PC-3 (cell line): ENCODE data around the gene ZMIZ1. TPM values are rescaled to one million over a fixed set of nuclear protein-coding genes. Genes with fewer than 3 reads are reported as not detected.

ENCODE experiments used
- ATAC-seq: fragments of 200-7000 bp; cut with Tn5 transposase; 2 replicates; pipeline ENCODE4 v1.9.1; 2020; ENCODE audit warnings: mild to moderate bottlenecking, moderate library complexity
- BruUV-seq: library from RNA; stranded (reverse); fragments of 400-500 nt; replicated peaks from 2 replicates; lab custom pipeline; 2021; lab: Mats Ljungman, UMichigan
- CTCF ChIA-PET: fragments of 300-600 bp; sonication (Branson Sonifier 250); formaldehyde crosslinking; loops from one replicate; lab custom pipeline; 2022; ENCODE audit warnings: antibody characterized with exemption; lab: Charles Lee
- POLR2A ChIA-PET: fragments of 300-600 bp; sonication (Branson Sonifier 250); formaldehyde crosslinking; loops from one replicate; lab custom pipeline; 2022; ENCODE audit warnings: antibody characterized with exemption; ENCODE audit not compliant: unreplicated experiment; lab: Charles Lee
- DNase-seq: peaks from one replicate; pipeline ENCODE4 v3.0.0-alpha.2; 2015
- H2AFZ ChIP-seq: fragments of 300-600 bp; sonication (generic); 2 replicates; pipeline ENCODE4 v1.6.0; 2016; ENCODE audit warnings: antibody characterized with exemption, low read length
- H3F3A ChIP-seq: fragments of 300-600 bp; sonication (generic); one replicate; pipeline ENCODE4 v1.6.0; 2017; ENCODE audit warnings: antibody characterized with exemption, low read length, control low read depth, mild to moderate bottlenecking; ENCODE audit not compliant: unreplicated experiment
- H3K27ac ChIP-seq: fragments of 300-600 bp; sonication (generic); 2 replicates; pipeline ENCODE4 v1.5.1; 2016; ENCODE audit warnings: mild to moderate bottlenecking, low read length
- H3K27me3 ChIP-seq: fragments of 300-600 bp; sonication (generic); 2 replicates; pipeline ENCODE4 v1.6.1; 2016; ENCODE audit warnings: low read length, mixed read lengths
- H3K36me3 ChIP-seq: fragments of 300-600 bp; sonication (generic); 2 replicates; pipeline ENCODE4 v1.6.1; 2016; ENCODE audit warnings: low read depth, mixed run types, low read length, mixed read lengths
- H3K4me1 ChIP-seq: fragments of 300-600 bp; sonication (generic); 2 replicates; pipeline ENCODE4 v1.5.1; 2016; ENCODE audit warnings: low read length; ENCODE audit not compliant: insufficient read depth
- H3K4me2 ChIP-seq: fragments of 300-600 bp; sonication (generic); 2 replicates; pipeline ENCODE4 v1.6.0; 2016; ENCODE audit warnings: low read length
- H3K4me3 ChIP-seq: fragments of 300-600 bp; sonication (generic); 2 replicates; pipeline ENCODE4 v1.5.1; 2016; ENCODE audit warnings: mild to moderate bottlenecking, low read length, mixed read lengths
- H3K79me2 ChIP-seq: fragments of 300-600 bp; sonication (generic); 2 replicates; pipeline ENCODE4 v1.6.1; 2017; ENCODE audit warnings: low read length, mixed read lengths
- H3K9ac ChIP-seq: fragments of 300-600 bp; sonication (generic); 2 replicates; pipeline ENCODE4 v1.6.0; 2016; ENCODE audit warnings: mild to moderate bottlenecking, low read length
- H3K9me2 ChIP-seq: fragments of 300-600 bp; sonication (generic); replicated peaks from 2 replicates; pipeline ENCODE4 v1.6.1; 2016; ENCODE audit warnings: mixed run types, low read length, mixed read lengths
- H3K9me3 ChIP-seq: fragments of 300-600 bp; sonication (generic); 2 replicates; pipeline ENCODE4 v1.6.1; 2016; ENCODE audit warnings: low read length, mixed read lengths
- H4K20me1 ChIP-seq: fragments of 300-600 bp; sonication (generic); 2 replicates; pipeline ENCODE4 v1.6.1; 2016; ENCODE audit warnings: low read length, mixed read lengths
- EZH2 ChIP-seq: fragments of 300-600 bp; sonication (generic); IDR thresholded peaks from one replicate; pipeline ENCODE4 v1.6.1; 2017; ENCODE audit warnings: antibody characterized with exemption, mild to moderate bottlenecking, low read length; ENCODE audit not compliant: unreplicated experiment
- EZH2phosphoT487 ChIP-seq: fragments of 300-600 bp; sonication (generic); IDR thresholded peaks from 2 replicates; pipeline ENCODE4 v1.6.1; 2018; ENCODE audit warnings: mild to moderate bottlenecking, antibody characterized with exemption, low read length, borderline replicate concordance
- intact Hi-C: fragments of 100-400 bp; cut with micrococcal nuclease; formaldehyde crosslinking; loops from 2 replicates; pipeline ENCODE4 v1.9.0; 2023
- total RNA-seq: library from RNA; depleted of rRNA; stranded (reverse); fragments of >200 nt; gene quantifications from 2 replicates; pipeline ENCODE4 v1.2.3, GENCODE V29; 2014
- TF ChIP-seq, protein P1 (sequence below): fragments of 300-600 bp; sonication (generic); conservative IDR thresholded peaks from 2 replicates; pipeline ENCODE4 v1.5.1; 2017; ENCODE audit warnings: antibody characterized with exemption, low read depth, mild to moderate bottlenecking, low read length

ZMIZ1 gene
- total RNA-seq, 1 experiment from 2014 or later: 55.4 TPM

DNA sequence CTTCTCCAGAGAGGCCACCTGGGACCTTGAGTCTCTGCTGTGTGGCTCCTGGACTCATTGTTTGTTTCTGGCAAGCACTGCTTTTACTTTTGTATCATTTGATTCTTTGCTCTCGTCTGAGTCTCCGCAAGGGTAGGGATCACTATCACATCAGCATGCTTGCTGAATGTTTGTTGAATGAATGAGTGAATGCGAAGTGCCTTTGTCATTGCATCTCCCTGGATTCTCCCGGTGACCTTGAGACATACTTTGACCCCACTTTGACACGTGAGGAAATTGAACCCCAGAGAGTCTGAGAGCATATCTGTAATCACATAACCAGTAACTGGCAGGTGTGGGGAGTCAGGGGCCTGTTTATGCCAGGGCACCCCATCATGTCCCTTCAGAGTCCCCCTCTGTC, 92.8 kb downstream of the ZMIZ1 start:
- Histone ChIP-seq H3K79me2 (peaks cover 50% of the 10 kb centered on the region), H2AFZ (no peak overlapping the region), H3K27ac (no peak overlapping the region), H3F3A (no peaks in the 10 kb centered on the region), H4K20me1 (no peaks in the 10 kb centered on the region), H3K4me3 (no peak overlapping the region), H3K9ac (no peak overlapping the region), H3K36me3 (peaks cover 2% of the 10 kb centered on the region; the same call in 1 of the 2 replicates), H3K4me2 (no peak overlapping the region), H3K9me3 (no peaks in the 10 kb centered on the region), H3K4me1 (peaks cover 54% of the 10 kb centered on the region), H3K27me3 (no peaks in the 10 kb centered on the region), H3K9me2 (no peaks in the 10 kb centered on the region)
- BruUV-seq: no TSS peak
- TF ChIP-seq, protein P1, sequence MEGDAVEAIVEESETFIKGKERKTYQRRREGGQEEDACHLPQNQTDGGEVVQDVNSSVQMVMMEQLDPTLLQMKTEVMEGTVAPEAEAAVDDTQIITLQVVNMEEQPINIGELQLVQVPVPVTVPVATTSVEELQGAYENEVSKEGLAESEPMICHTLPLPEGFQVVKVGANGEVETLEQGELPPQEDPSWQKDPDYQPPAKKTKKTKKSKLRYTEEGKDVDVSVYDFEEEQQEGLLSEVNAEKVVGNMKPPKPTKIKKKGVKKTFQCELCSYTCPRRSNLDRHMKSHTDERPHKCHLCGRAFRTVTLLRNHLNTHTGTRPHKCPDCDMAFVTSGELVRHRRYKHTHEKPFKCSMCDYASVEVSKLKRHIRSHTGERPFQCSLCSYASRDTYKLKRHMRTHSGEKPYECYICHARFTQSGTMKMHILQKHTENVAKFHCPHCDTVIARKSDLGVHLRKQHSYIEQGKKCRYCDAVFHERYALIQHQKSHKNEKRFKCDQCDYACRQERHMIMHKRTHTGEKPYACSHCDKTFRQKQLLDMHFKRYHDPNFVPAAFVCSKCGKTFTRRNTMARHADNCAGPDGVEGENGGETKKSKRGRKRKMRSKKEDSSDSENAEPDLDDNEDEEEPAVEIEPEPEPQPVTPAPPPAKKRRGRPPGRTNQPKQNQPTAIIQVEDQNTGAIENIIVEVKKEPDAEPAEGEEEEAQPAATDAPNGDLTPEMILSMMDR: no peak
- TF ChIP-seq EZH2phosphoT487: no peak
- no peak for TF ChIP-seq EZH2
- intact Hi-C loops: no loop called here
- ATAC-seq (no peak), DNase-seq (no peak)
- ChIA-PET POLR2A (no interaction called here), CTCF (no interaction called here)

DNA sequence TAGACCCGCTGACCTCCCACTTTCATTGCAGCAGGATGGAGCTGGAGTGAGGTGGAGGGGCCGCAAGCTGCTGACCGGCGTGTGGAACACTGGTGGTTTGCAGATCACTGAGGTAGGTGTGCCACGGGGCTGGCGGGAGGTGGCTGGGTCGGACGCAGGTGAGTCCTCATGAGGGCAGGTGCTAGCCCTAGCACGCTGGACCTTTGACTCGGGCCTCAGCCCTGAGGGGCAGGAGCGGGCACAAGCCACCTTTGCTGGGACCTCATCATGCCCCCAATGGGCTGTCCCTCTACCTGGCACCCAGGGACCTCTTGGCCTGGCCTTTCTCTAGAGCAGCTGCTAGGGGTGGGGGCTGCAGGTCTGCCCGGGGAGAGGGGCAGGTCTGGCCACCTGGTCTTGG, 93.3 kb downstream of the ZMIZ1 start:
- Histone ChIP-seq H3F3A (no peaks in the 10 kb centered on the region), H3K9ac (no peak overlapping the region), H3K36me3 (peaks cover 4% of the 10 kb centered on the region; the same call in 1 of the 2 replicates), H3K79me2 (peaks cover 46% of the 10 kb centered on the region), H3K4me3 (no peak overlapping the region), H3K27ac (no peak overlapping the region), H3K4me2 (no peak overlapping the region), H4K20me1 (no peaks in the 10 kb centered on the region), H2AFZ (no peak overlapping the region), H3K27me3 (no peaks in the 10 kb centered on the region), H3K9me2 (no peaks in the 10 kb centered on the region), H3K4me1 (peaks cover 49% of the 10 kb centered on the region), H3K9me3 (no peaks in the 10 kb centered on the region)
- ATAC-seq (no peak), DNase-seq (no peak)
- POLR2A ChIA-PET: interaction anchor here (1.0 kb wide), 1 partner anchor 9 kb away, joined by 3 read pairs; no protein-coding TSS in a partner anchor
- CTCF ChIA-PET: interaction anchor here (1.3 kb wide), 1 partner anchor 10 kb away, joined by 3 read pairs; no protein-coding TSS in a partner anchor
- intact Hi-C loops: no loop called here
- TF ChIP-seq, protein P1: no peak
- BruUV-seq: no TSS peak
